GM08714 (cell line): ENCODE results near the gene RAD54L.
A peak's percentile ranks its signal among the peaks of the same experiment; 100 is the strongest.
"Not testable (repeated sequence)": the region's sequence is repeated elsewhere in the genome, so short reads cannot be mapped to it uniquely, and the experiment has no call there.

Experiments used
- H3K4me3 ChIP-seq: fragments of 200-500 bp; sonication (Bioruptor generic); 2 replicates; pipeline ENCODE4 v1.5.1; 2014; ENCODE audit warnings: mild to moderate bottlenecking, low read length, inconsistent platforms
- ZNF274 ChIP-seq: IDR thresholded peaks from 2 replicates; pipeline ENCODE4 v1.6.1; 2012; ENCODE audit warnings: mild to moderate bottlenecking, low read depth, low read length

Gene RAD54L

GRCh38 chr1:46310321-46310720 is 62.8 kb downstream of the RAD54L start:
- TF ChIP-seq ZNF274 = no peak
- H3K4me3 ChIP-seq = no peak overlapping the region

GRCh38 chr1:46315669-46316403 is 68.3 kb downstream of the RAD54L start:
- H3K4me3 ChIP-seq = no peak overlapping the region
- no peak for TF ChIP-seq ZNF274

GRCh38 chr1:46317323-46317722 is 69.8 kb downstream of the RAD54L start:
- H3K4me3 ChIP-seq = no peak overlapping the region
- no peak for TF ChIP-seq ZNF274

- not testable (repeated sequence) for H3K4me3 ChIP-seq
Measured at GRCh38 chr1:46319301-46319700, 71.7 kb downstream of the RAD54L start.

- not testable (repeated sequence) for H3K4me3 ChIP-seq
Measured at GRCh38 chr1:46319960-46320914, 72.7 kb downstream of the RAD54L start.

GRCh38 chr1:46322191-46322590 is 74.6 kb downstream of the RAD54L start:
- H3K4me3 ChIP-seq = not testable (repeated sequence)

- H3K4me3 ChIP-seq = peak overlapping the region; percentile 61; the same call in 1 of the 2 replicates
Measured at GRCh38 chr1:46325285-46326076, 77.9 kb downstream of the RAD54L start.
